ENCODE results near the gene RFT1.

DNA sequence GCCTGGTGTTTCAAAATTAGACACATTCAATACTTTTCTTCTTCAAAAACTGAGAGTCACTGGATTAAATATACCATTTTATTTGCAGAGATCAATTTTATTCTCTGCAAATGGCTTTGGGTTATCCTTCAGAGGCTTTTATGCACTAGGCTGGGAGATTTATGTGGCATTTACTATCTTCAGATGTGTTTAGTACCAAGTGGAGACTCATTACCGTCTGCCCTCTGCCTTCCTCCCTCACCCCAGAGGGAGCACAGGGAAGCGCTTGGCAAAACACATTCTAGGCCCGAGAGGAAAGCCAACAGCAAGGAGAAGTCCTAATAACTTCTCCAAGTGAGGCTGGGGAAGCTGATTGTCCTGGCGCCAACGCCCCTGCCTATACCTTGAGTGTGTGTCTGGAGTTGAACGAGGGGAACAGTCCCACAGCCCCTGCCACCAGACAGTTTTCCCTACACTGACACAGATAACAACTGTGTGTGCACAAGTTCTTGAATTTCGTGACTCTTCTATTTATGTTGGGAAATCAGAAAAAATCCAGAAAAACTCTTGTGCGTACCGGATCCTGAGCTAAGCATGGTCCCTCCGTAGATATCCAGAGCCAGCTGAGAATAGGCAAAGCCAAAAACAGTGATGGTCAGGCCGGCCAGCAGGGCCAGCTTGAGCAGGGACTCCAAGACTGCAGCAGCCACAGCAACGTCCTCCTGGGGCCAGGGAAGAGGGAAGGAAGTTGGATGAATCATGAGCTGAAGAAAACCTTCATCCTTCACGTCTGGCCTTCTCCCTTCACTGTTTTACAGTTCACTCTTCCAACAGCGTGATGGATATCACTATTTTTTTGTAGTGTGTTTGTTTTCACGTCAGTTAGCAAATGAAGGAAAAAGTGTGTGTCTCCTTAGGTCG, 26.6 kb downstream of the RFT1 start:
- no peak for TF ChIP-seq CTCF (IDR thresholded peaks at IDR 0.05)
- no peak for TF ChIP-seq EZH2 (IDR thresholded peaks at IDR 0.05)

All from neural progenitor cell (in vitro differentiated cells).